Gastroesophageal sphincter (tissue), 3 donors: ENCODE measurements around the gene DZIP1L.

ENCODE experiments used
- EP300 ChIP-seq: sonication (generic); formaldehyde crosslinking; IDR thresholded peaks from one replicate; pipeline ENCODE4 v1.6.1; 2017; ENCODE audit warnings: antibody characterized with exemption, mild to moderate bottlenecking
- POLR2A ChIP-seq, 2 donors: fragments of 450-650 bp; IDR thresholded peaks; one replicate each; pipeline ENCODE4 v1.6.1; 2017; ENCODE audit warnings: antibody characterized with exemption in 2 of 2, mild to moderate bottlenecking in 2 of 2, moderate library complexity in 1 of 2
- POLR2AphosphoS5 ChIP-seq: sonication (generic); formaldehyde crosslinking; IDR thresholded peaks from one replicate; pipeline ENCODE4 v1.6.1; 2017; ENCODE audit warnings: antibody characterized with exemption
- TF ChIP-seq, protein P1 (sequence below), 4 experiments: fragments of 200-600 bp in 2 of 4; fragments of 450-650 bp in 2 of 4; sonication (generic) in 1 of 4; IDR thresholded peaks; one replicate each; pipeline ENCODE4 v1.5.1; 2017 to 2019; ENCODE audit warnings: antibody characterized with exemption in 4 of 4, mild to moderate bottlenecking in 2 of 4, moderate library complexity in 2 of 4

DNA sequence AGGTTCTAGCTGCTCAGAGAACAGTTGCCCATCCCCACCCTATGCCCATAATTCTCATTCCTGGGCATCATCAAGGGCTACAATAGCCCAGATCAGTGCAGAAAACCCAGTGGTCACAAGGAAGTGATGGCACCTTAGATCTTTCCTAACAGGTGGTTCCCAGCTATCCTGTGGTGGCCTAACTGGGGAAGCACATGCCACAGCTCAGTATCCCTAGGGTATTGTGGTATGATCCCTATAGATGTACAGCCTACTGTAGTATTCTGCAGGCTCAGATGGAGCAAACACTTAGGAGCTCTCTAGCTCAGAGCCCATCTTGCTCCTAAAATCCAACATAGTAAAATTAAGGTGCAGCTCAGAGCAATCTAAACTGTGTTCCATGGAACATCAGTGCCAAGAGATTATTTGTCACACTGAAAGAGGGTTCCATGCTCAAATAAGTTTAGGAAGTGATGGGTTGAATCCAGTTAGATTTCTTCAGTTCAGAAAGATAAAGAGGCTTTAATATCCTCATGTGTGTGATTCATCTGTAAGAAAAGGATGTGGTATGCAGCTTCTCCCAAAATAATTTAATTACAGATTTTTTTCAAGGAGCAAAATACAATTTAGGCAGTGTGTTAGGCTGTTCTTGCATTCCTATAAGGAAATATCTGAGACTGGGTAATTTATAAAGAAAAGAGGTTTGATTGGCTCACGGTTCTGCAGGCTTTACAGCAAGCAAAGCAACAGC is 12.4 kb upstream of the DZIP1L start:
- TF ChIP-seq EP300: no peak
- TF ChIP-seq, protein P1, sequence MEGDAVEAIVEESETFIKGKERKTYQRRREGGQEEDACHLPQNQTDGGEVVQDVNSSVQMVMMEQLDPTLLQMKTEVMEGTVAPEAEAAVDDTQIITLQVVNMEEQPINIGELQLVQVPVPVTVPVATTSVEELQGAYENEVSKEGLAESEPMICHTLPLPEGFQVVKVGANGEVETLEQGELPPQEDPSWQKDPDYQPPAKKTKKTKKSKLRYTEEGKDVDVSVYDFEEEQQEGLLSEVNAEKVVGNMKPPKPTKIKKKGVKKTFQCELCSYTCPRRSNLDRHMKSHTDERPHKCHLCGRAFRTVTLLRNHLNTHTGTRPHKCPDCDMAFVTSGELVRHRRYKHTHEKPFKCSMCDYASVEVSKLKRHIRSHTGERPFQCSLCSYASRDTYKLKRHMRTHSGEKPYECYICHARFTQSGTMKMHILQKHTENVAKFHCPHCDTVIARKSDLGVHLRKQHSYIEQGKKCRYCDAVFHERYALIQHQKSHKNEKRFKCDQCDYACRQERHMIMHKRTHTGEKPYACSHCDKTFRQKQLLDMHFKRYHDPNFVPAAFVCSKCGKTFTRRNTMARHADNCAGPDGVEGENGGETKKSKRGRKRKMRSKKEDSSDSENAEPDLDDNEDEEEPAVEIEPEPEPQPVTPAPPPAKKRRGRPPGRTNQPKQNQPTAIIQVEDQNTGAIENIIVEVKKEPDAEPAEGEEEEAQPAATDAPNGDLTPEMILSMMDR (IDR thresholded peaks at IDR 0.05): no peak
- no peak for TF ChIP-seq POLR2AphosphoS5
- TF ChIP-seq POLR2A (IDR thresholded peaks at IDR 0.05): no peak
